ENCODE data around the gene KIF6.

Gene KIF6

GRCh38 chr6:39665861-39666260 is 59.3 kb downstream of the KIF6 start:
- DNase-seq (ENCODE audit: low read depth) = no peak

GRCh38 chr6:39664173-39664572 is 61.0 kb downstream of the KIF6 start:
- no peak for DNase-seq (ENCODE audit: low read depth)

- DNase-seq (ENCODE audit: low read depth) = no peak
Measured at GRCh38 chr6:39657355-39658135, 67.7 kb downstream of the KIF6 start.

- DNase-seq (ENCODE audit: low read depth) = no peak
Measured at GRCh38 chr6:39654121-39654520, 71.1 kb downstream of the KIF6 start.

- no peak for DNase-seq (ENCODE audit: low read depth)
Measured at GRCh38 chr6:39653612-39654011, 71.6 kb downstream of the KIF6 start.

GRCh38 chr6:39649996-39650395 is 75.2 kb downstream of the KIF6 start:
- DNase-seq (ENCODE audit: low read depth) = no peak

GRCh38 chr6:39646751-39647420 is 78.3 kb downstream of the KIF6 start:
- no peak for DNase-seq (ENCODE audit: low read depth)

- no peak for DNase-seq (ENCODE audit: low read depth)
Measured at GRCh38 chr6:39642270-39642669, 82.9 kb downstream of the KIF6 start.

- DNase-seq (ENCODE audit: low read depth) = no peak
Measured at GRCh38 chr6:39638126-39638822, 86.9 kb downstream of the KIF6 start.

GRCh38 chr6:39634646-39635341 is 90.4 kb downstream of the KIF6 start:
- no peak for DNase-seq (ENCODE audit: low read depth)

GRCh38 chr6:39625209-39625608 is 100.0 kb downstream of the KIF6 start:
- DNase-seq (ENCODE audit: low read depth) = no peak

GRCh38 chr6:39623750-39624149 is 101.5 kb downstream of the KIF6 start:
- no peak for DNase-seq (ENCODE audit: low read depth)

- DNase-seq (ENCODE audit: low read depth) = no peak
Measured at GRCh38 chr6:39617520-39617919, 107.7 kb downstream of the KIF6 start.

GRCh38 chr6:39617026-39617425 is 108.2 kb downstream of the KIF6 start:
- DNase-seq (ENCODE audit: low read depth) = no peak

GRCh38 chr6:39615622-39616021 is 109.6 kb downstream of the KIF6 start:
- no peak for DNase-seq (ENCODE audit: low read depth)

- DNase-seq (ENCODE audit: low read depth) = no peak
Measured at GRCh38 chr6:39614393-39614950, 110.7 kb downstream of the KIF6 start.

- no peak for DNase-seq (ENCODE audit: low read depth)
Measured at GRCh38 chr6:39610221-39610620, 115.0 kb downstream of the KIF6 start.

GRCh38 chr6:39608652-39609345 is 116.4 kb downstream of the KIF6 start:
- no peak for DNase-seq (ENCODE audit: low read depth)

- DNase-seq (ENCODE audit: low read depth) = no peak
Measured at GRCh38 chr6:39602601-39603519, 122.3 kb downstream of the KIF6 start.

- DNase-seq (ENCODE audit: low read depth) = no peak
Measured at GRCh38 chr6:39599973-39600372, 125.2 kb downstream of the KIF6 start.
